Hindlimb muscle (tissue), 1 donor: ENCODE results near the gene EPHA4. TPM values are rescaled to one million over a fixed set of nuclear protein-coding genes. Genes with fewer than 3 reads are reported as not detected.

Experiments used
- DNase-seq: peaks from one replicate; pipeline ENCODE4 v3.0.0-alpha.2; 2013
- polyA plus RNA-seq: library from polyadenylated mRNA; unstranded; fragments of 120-200 nt; gene quantifications from one replicate; pipeline ENCODE4 v1.2.1, GENCODE V29; 2013; ENCODE audit not compliant: insufficient read length

The EPHA4 gene
- polyA plus RNA-seq, 1 donor = 12.2 TPM

- DNase-seq = no peak
Observed at GRCh38 chr2:221571025-221571550, 1.0 kb downstream of the EPHA4 start.

- DNase-seq = peak; percentile 59
Observed at GRCh38 chr2:221570321-221570935, 1.7 kb downstream of the EPHA4 start.

GRCh38 chr2:221569871-221570270 is 2.2 kb downstream of the EPHA4 start:
- no peak for DNase-seq

GRCh38 chr2:221569425-221569845 is 2.7 kb downstream of the EPHA4 start:
- no peak for DNase-seq

- DNase-seq = no peak
Observed at GRCh38 chr2:221568299-221568698, 3.8 kb downstream of the EPHA4 start.

- DNase-seq = no peak
Observed at GRCh38 chr2:221567809-221568208, 4.3 kb downstream of the EPHA4 start.

GRCh38 chr2:221567231-221567760 is 4.8 kb downstream of the EPHA4 start:
- DNase-seq = no peak

- DNase-seq = no peak
Observed at GRCh38 chr2:221563270-221563985, 8.7 kb downstream of the EPHA4 start.

GRCh38 chr2:221562226-221562625 is 9.9 kb downstream of the EPHA4 start:
- DNase-seq = no peak

- no peak for DNase-seq
Observed at GRCh38 chr2:221561770-221562169, 10.3 kb downstream of the EPHA4 start.

- DNase-seq = no peak
Observed at GRCh38 chr2:221559991-221560390, 12.1 kb downstream of the EPHA4 start.

GRCh38 chr2:221558107-221558506 is 14.0 kb downstream of the EPHA4 start:
- DNase-seq = no peak

GRCh38 chr2:221555494-221555846 is 16.6 kb downstream of the EPHA4 start:
- DNase-seq = no peak

GRCh38 chr2:221554769-221555493 is 17.2 kb downstream of the EPHA4 start:
- DNase-seq = no peak

- DNase-seq = no peak
Observed at GRCh38 chr2:221553333-221553732, 18.8 kb downstream of the EPHA4 start.

- no peak for DNase-seq
Observed at GRCh38 chr2:221552291-221552690, 19.8 kb downstream of the EPHA4 start.

GRCh38 chr2:221551864-221552263 is 20.2 kb downstream of the EPHA4 start:
- no peak for DNase-seq

GRCh38 chr2:221549143-221549542 is 23.0 kb downstream of the EPHA4 start:
- DNase-seq = no peak

GRCh38 chr2:221546505-221547225 is 25.4 kb downstream of the EPHA4 start:
- DNase-seq = no peak

- DNase-seq = no peak
Observed at GRCh38 chr2:221541131-221541735, 30.9 kb downstream of the EPHA4 start.

- DNase-seq = no peak
Observed at GRCh38 chr2:221539246-221539645, 32.9 kb downstream of the EPHA4 start.

GRCh38 chr2:221535824-221536223 is 36.3 kb downstream of the EPHA4 start:
- DNase-seq = no peak
